ENCODE data around the gene SIDT1.
A peak's percentile ranks its signal among the peaks of the same experiment; 100 is the strongest.

The SIDT1 gene

DNA sequence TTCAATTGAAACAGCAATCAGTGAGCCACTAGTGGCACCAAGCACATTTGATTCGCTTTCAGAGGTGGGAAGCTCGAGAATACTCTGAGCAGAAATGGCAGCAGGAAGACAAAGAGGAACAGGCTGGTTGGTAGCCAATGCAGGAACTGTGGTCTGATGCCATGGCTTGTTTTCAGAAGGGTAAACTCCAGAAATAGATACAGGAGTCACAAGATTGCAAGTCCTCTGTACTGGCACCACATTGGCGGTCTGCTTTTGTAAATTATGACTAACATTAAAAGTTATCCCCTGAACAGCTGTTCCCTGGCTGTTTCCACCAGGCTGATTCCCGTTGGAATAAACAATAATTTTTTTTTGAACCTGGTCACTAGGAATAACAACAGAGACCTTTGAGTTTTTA, 128.5 kb downstream of the SIDT1 start:
- H3K9ac ChIP-seq (ENCODE audit: low read depth in 1 of 2, low read length in 2 of 2): no peak overlapping the region
- H3K36me3 ChIP-seq (ENCODE audit: control insufficient read depth in 1 of 2, insufficient read depth in 2 of 2, low read length in 2 of 2): peaks cover 34 to 47% of the 10 kb centered on the region in 2 donors
- H3K27ac ChIP-seq (ENCODE audit: low read depth, low read length): no peak overlapping the region

DNA sequence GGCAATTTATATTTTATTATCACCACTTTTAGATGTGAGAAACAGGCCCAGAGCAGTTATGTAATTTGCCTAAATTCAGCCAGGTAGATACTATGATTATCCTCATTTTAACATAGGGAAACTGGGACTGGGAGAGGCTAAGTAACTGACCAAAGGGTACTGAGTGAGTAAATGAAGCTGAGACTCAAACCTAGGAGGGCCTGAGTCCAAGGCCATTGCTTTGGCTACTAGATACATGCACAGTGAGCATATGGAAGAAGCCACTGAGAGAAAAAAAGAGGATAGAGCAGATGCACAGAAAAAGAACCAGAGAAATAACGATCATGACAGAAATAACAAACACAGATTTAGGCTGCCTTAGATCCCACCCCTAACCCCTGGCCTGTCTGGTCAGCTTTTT, 130.5 kb downstream of the SIDT1 start:
- Histone ChIP-seq H3K9me3 (ENCODE audit: control insufficient read depth in 1 of 2, low read length in 2 of 2) (no peaks in the 10 kb centered on the region), H3K27me3 (ENCODE audit: control insufficient read depth in 1 of 2, insufficient read depth in 2 of 2, low read length in 2 of 2) (no peaks in the 10 kb centered on the region), H3K4me1 (ENCODE audit: control insufficient read depth in 1 of 2, insufficient read depth in 2 of 2, low read length in 2 of 2) (peaks cover 14 to 29% of the 10 kb centered on the region in 2 donors), H3K36me3 (ENCODE audit: control insufficient read depth in 1 of 2, insufficient read depth in 2 of 2, low read length in 2 of 2) (peaks cover 24 to 38% of the 10 kb centered on the region in 2 donors), H3K4me3 (ENCODE audit: low read depth in 1 of 2, low read length in 2 of 2) (no peak overlapping the region), H3K9ac (ENCODE audit: low read depth in 1 of 2, low read length in 2 of 2) (no peak overlapping the region), H3K27ac (ENCODE audit: low read depth, low read length) (no peak overlapping the region)

More for the DNA sequence above, 128.5 kb downstream of the SIDT1 start:
- H3K9me3 ChIP-seq (ENCODE audit: control insufficient read depth in 1 of 2, low read length in 2 of 2): no peaks in the 10 kb centered on the region
- H3K27me3 ChIP-seq (ENCODE audit: control insufficient read depth in 1 of 2, insufficient read depth in 2 of 2, low read length in 2 of 2): no peaks in the 10 kb centered on the region
- H3K4me3 ChIP-seq (ENCODE audit: low read depth in 1 of 2, low read length in 2 of 2): no peak overlapping the region
- peaks cover 14 to 29% of the 10 kb centered on the region in 2 donors for H3K4me1 ChIP-seq (ENCODE audit: control insufficient read depth in 1 of 2, insufficient read depth in 2 of 2, low read length in 2 of 2)

DNA sequence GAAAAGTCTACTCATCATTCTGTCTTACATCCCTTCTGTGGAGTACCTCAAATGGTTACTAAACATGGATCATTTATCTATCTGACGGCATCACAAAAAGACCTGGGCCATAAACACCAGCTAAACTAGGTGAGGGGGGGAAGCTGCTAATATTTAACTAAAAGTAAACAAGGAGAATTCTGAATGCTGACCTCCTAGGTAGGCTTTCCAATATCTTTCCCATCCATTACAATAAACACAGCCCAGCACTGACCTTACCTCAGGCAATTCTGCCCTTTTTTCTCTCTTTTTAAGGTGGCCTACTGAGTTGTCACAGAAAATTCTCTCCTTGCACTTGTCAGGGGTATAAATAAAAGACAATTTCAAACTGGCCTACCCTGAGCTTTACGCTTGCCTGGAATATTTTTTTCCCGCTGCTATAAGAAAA, 131.0 kb downstream of the SIDT1 start:
- Histone ChIP-seq H3K4me1 (ENCODE audit: control insufficient read depth in 1 of 2, insufficient read depth in 2 of 2, low read length in 2 of 2) (peaks cover 17 to 29% of the 10 kb centered on the region in 2 donors), H3K27ac (ENCODE audit: low read depth, low read length) (no peak overlapping the region), H3K27me3 (ENCODE audit: control insufficient read depth in 1 of 2, insufficient read depth in 2 of 2, low read length in 2 of 2) (no peaks in the 10 kb centered on the region), H3K9me3 (ENCODE audit: control insufficient read depth in 1 of 2, low read length in 2 of 2) (no peaks in the 10 kb centered on the region), H3K4me3 (ENCODE audit: low read depth in 1 of 2, low read length in 2 of 2) (no peak overlapping the region), H3K9ac (ENCODE audit: low read depth in 1 of 2, low read length in 2 of 2) (no peak overlapping the region), H3K36me3 (ENCODE audit: control insufficient read depth in 1 of 2, insufficient read depth in 2 of 2, low read length in 2 of 2) (peaks cover 24 to 33% of the 10 kb centered on the region in 2 donors)

DNA sequence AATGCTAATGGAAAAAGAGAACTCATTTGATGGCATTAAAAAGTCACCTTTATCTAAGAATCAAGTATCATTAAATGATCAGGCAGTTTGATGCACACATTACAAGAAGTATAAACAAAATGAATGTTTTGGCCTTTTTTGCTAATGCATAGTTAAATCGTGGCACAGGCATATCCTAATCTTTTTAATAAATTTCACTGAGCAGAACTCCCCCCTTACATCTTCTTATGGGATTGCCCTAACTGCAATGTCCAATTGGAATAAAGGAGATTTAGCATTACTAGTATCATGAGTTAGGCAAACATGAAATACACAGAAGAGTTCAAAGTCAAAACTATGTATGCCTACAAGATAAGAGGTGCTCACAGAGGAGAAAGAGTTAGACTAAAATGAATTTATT, 131.4 kb downstream of the SIDT1 start:
- Histone ChIP-seq H3K27me3 (ENCODE audit: control insufficient read depth in 1 of 2, insufficient read depth in 2 of 2, low read length in 2 of 2) (no peaks in the 10 kb centered on the region), H3K9ac (ENCODE audit: low read depth in 1 of 2, low read length in 2 of 2) (no peak overlapping the region), H3K4me1 (ENCODE audit: control insufficient read depth in 1 of 2, insufficient read depth in 2 of 2, low read length in 2 of 2) (peaks cover 17 to 29% of the 10 kb centered on the region in 2 donors), H3K9me3 (ENCODE audit: control insufficient read depth in 1 of 2, low read length in 2 of 2) (no peaks in the 10 kb centered on the region), H3K36me3 (ENCODE audit: control insufficient read depth in 1 of 2, insufficient read depth in 2 of 2, low read length in 2 of 2) (peaks cover 21 to 29% of the 10 kb centered on the region in 2 donors), H3K4me3 (ENCODE audit: low read depth in 1 of 2, low read length in 2 of 2) (peak overlapping the region in 1 of 2 donors; percentile 8), H3K27ac (ENCODE audit: low read depth, low read length) (no peak overlapping the region)

DNA sequence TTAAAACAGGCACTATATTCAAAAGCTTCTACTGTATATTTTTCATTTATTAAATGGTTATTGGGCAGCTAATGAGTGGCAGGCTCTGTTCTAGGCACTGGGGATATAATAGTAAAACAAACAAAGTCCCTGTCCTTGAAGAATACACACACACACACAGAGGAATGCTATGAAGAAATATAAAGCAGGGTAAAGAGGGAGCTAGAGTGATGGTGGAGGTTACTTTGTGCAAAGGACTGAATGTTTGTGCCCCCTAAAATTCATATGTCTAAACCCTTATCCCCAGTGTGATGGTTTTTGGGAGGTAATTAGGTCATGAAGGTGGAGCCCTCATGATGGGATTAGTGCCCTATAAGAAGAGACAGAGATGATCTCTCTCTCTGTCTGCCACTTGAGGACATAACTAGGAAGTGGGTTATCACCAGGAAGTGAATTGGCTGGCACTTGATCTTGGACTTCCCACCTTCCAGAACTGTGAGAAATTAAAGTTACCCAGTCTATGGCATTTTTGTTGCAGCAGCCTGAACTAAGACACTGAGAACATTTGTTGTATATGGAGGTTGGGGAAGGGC, 132.3 kb downstream of the SIDT1 start:
- Histone ChIP-seq H3K9ac (ENCODE audit: low read depth in 1 of 2, low read length in 2 of 2) (no peak overlapping the region), H3K36me3 (ENCODE audit: control insufficient read depth in 1 of 2, insufficient read depth in 2 of 2, low read length in 2 of 2) (peaks cover 17 to 20% of the 10 kb centered on the region in 2 donors), H3K27ac (ENCODE audit: low read depth, low read length) (no peak overlapping the region), H3K9me3 (ENCODE audit: control insufficient read depth in 1 of 2, low read length in 2 of 2) (no peaks in the 10 kb centered on the region), H3K4me3 (ENCODE audit: low read depth in 1 of 2, low read length in 2 of 2) (no peak overlapping the region), H3K4me1 (ENCODE audit: control insufficient read depth in 1 of 2, insufficient read depth in 2 of 2, low read length in 2 of 2) (peaks cover 17 to 29% of the 10 kb centered on the region in 2 donors), H3K27me3 (ENCODE audit: control insufficient read depth in 1 of 2, insufficient read depth in 2 of 2, low read length in 2 of 2) (no peaks in the 10 kb centered on the region)

DNA sequence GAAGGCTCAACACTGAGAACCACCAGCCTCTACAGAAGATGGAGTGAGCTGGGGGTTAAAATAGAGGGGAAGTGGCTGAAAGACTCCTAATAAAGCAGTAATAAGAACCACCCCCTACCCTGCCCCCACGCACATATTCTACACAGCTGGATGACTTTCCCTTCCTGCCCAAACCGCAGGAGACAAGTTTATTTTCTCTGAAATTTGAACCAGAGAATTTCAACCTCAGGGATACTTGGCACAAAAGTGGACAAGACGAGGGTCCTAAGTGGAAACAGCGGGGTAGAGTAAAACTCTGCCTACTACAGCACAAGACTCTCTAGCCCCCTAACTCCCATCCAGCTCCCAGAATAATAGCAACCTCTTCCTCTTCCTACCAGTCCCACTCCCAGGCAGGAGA, 135.7 kb downstream of the SIDT1 start:
- no peak overlapping the region for H3K9ac ChIP-seq (ENCODE audit: low read depth in 1 of 2, low read length in 2 of 2)
- H3K9me3 ChIP-seq (ENCODE audit: control insufficient read depth in 1 of 2, low read length in 2 of 2): no peaks in the 10 kb centered on the region
- H3K27ac ChIP-seq (ENCODE audit: low read depth, low read length): no peak overlapping the region
- H3K27me3 ChIP-seq (ENCODE audit: control insufficient read depth in 1 of 2, insufficient read depth in 2 of 2, low read length in 2 of 2): no peaks in the 10 kb centered on the region
- peaks cover 12 to 20% of the 10 kb centered on the region in 2 donors for H3K4me1 ChIP-seq (ENCODE audit: control insufficient read depth in 1 of 2, insufficient read depth in 2 of 2, low read length in 2 of 2)
- no peak overlapping the region for H3K4me3 ChIP-seq (ENCODE audit: low read depth in 1 of 2, low read length in 2 of 2)
- peaks cover 10 to 11% of the 10 kb centered on the region in 2 donors for H3K36me3 ChIP-seq (ENCODE audit: control insufficient read depth in 1 of 2, insufficient read depth in 2 of 2, low read length in 2 of 2)

DNA sequence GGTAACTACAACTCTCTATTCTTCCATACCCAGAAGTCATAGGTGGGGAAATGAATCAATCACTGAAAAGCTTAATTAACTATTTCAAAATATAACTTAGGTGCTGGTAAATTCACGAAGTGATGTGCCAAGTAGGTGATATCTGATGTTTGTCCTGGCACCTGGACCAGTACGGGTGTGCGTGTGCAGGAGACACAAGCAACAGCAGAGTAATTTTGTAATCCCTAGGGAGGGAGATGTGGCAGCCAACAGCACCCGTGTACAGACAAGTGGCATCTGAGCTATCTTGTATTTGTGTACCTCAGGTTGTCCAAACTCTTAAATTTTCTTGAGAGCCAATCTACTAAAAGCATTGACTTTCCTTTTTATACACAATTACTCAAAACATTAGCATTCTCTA, 141.2 kb downstream of the SIDT1 start:
- Histone ChIP-seq H3K4me1 (ENCODE audit: control insufficient read depth in 1 of 2, insufficient read depth in 2 of 2, low read length in 2 of 2) (peaks cover 0 to 5% of the 10 kb centered on the region in 2 donors), H3K27me3 (ENCODE audit: control insufficient read depth in 1 of 2, insufficient read depth in 2 of 2, low read length in 2 of 2) (no peaks in the 10 kb centered on the region), H3K9me3 (ENCODE audit: control insufficient read depth in 1 of 2, low read length in 2 of 2) (no peaks in the 10 kb centered on the region), H3K4me3 (ENCODE audit: low read depth in 1 of 2, low read length in 2 of 2) (no peak overlapping the region), H3K9ac (ENCODE audit: low read depth in 1 of 2, low read length in 2 of 2) (no peak overlapping the region), H3K36me3 (ENCODE audit: control insufficient read depth in 1 of 2, insufficient read depth in 2 of 2, low read length in 2 of 2) (peaks cover 7 to 29% of the 10 kb centered on the region in 2 donors), H3K27ac (ENCODE audit: low read depth, low read length) (no peak overlapping the region)

GRCh38 chr3:113676261-113676660, 143.9 kb downstream of the SIDT1 start:
- H3K4me1 ChIP-seq (ENCODE audit: control insufficient read depth in 1 of 2, insufficient read depth in 2 of 2, low read length in 2 of 2): peaks cover 0 to 5% of the 10 kb centered on the region in 2 donors
- no peak overlapping the region for H3K4me3 ChIP-seq (ENCODE audit: low read depth in 1 of 2, low read length in 2 of 2)
- H3K9me3 ChIP-seq (ENCODE audit: control insufficient read depth in 1 of 2, low read length in 2 of 2): no peaks in the 10 kb centered on the region
- H3K9ac ChIP-seq (ENCODE audit: low read depth in 1 of 2, low read length in 2 of 2): no peak overlapping the region
- H3K27ac ChIP-seq (ENCODE audit: low read depth, low read length): no peak overlapping the region
- H3K36me3 ChIP-seq (ENCODE audit: control insufficient read depth in 1 of 2, insufficient read depth in 2 of 2, low read length in 2 of 2): peaks cover 3 to 20% of the 10 kb centered on the region in 2 donors
- H3K27me3 ChIP-seq (ENCODE audit: control insufficient read depth in 1 of 2, insufficient read depth in 2 of 2, low read length in 2 of 2): no peaks in the 10 kb centered on the region

DNA sequence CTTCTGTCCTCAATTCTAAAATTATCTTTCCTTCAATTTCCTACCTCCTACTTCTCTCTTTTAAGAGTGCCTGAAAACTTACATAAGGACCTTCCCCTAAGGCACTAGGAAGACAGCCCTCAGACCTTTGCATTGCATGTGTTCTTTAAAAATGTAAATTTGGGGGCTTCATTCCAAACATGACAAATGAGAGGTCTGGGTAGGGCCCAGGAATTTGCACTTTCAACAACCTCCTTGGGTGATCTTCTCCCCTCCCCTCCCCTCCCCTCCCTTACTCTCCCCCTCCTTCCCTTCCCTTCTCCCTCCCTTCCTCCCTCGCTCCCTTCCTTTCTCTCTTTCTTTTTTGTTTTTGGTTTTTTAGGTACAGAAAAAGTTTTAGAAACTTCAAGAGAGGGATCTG, 145.4 kb downstream of the SIDT1 start:
- Histone ChIP-seq H3K27me3 (ENCODE audit: control insufficient read depth in 1 of 2, insufficient read depth in 2 of 2, low read length in 2 of 2) (no peaks in the 10 kb centered on the region), H3K9ac (ENCODE audit: low read depth in 1 of 2, low read length in 2 of 2) (no peak overlapping the region), H3K36me3 (ENCODE audit: control insufficient read depth in 1 of 2, insufficient read depth in 2 of 2, low read length in 2 of 2) (peaks cover 0 to 20% of the 10 kb centered on the region in 2 donors), H3K27ac (ENCODE audit: low read depth, low read length) (no peak overlapping the region), H3K9me3 (ENCODE audit: control insufficient read depth in 1 of 2, low read length in 2 of 2) (no peaks in the 10 kb centered on the region), H3K4me1 (ENCODE audit: control insufficient read depth in 1 of 2, insufficient read depth in 2 of 2, low read length in 2 of 2) (peaks cover 0 to 5% of the 10 kb centered on the region in 2 donors), H3K4me3 (ENCODE audit: low read depth in 1 of 2, low read length in 2 of 2) (no peak overlapping the region)

GRCh38 chr3:113678773-113679172, 146.4 kb downstream of the SIDT1 start:
- Histone ChIP-seq H3K4me1 (ENCODE audit: control insufficient read depth in 1 of 2, insufficient read depth in 2 of 2, low read length in 2 of 2) (peaks cover 0 to 5% of the 10 kb centered on the region in 2 donors), H3K9me3 (ENCODE audit: control insufficient read depth in 1 of 2, low read length in 2 of 2) (no peaks in the 10 kb centered on the region), H3K27ac (ENCODE audit: low read depth, low read length) (no peak overlapping the region), H3K36me3 (ENCODE audit: control insufficient read depth in 1 of 2, insufficient read depth in 2 of 2, low read length in 2 of 2) (peaks cover 0 to 15% of the 10 kb centered on the region in 2 donors), H3K27me3 (ENCODE audit: control insufficient read depth in 1 of 2, insufficient read depth in 2 of 2, low read length in 2 of 2) (no peaks in the 10 kb centered on the region), H3K4me3 (ENCODE audit: low read depth in 1 of 2, low read length in 2 of 2) (no peak overlapping the region), H3K9ac (ENCODE audit: low read depth in 1 of 2, low read length in 2 of 2) (no peak overlapping the region)
